ENCODE measurements around the gene FRMD4A. TPM values are rescaled to one million over a fixed set of nuclear protein-coding genes. Genes with fewer than 3 reads are reported as not detected.

Gene FRMD4A
- total RNA-seq, 2 experiments from 2014 or later = 0.82 to 0.94 TPM

DNA sequence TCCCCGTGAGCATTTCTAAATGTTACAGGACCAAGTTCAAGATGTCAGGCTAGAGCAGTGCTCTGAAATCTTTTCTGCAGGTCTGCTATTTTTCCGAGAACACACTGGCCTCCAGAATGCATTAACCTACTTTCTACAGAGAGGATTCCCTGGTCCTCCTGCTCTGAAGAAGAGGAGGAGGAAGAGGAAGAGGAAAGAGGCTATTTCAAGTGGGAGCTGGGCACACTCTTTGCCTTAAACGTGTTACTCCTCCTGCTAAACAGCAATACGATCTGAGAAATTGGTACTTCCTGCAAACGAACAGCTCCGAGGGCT lies 157.4 kb downstream of the FRMD4A start:
- H3K27ac Mint-ChIP-seq = no peak overlapping the region
- peaks cover 64% of the 10 kb centered on the region for H3K27me3 Mint-ChIP-seq (ENCODE audit: low read depth)
- H3K36me3 Mint-ChIP-seq (ENCODE audit: low read depth) = no peaks in the 10 kb centered on the region
- ATAC-seq = peak; percentile 49
- H3K9me3 Mint-ChIP-seq (ENCODE audit: insufficient read depth) = no peaks in the 10 kb centered on the region
- H3K4me1 Mint-ChIP-seq (ENCODE audit: low read depth) = peaks cover 14% of the 10 kb centered on the region
- CTCF ChIA-PET = interaction anchor here (1.2 to 2.5 kb wide), 2 partner anchors 22 to 24 kb away, joined by 3 to 7 read pairs; no protein-coding TSS in a partner anchor
- DNase-seq = no peak
- POLR2A ChIA-PET = interaction anchor here (2.4 kb wide), 1 partner anchor 12 kb away, joined by 8 read pairs; no protein-coding TSS in a partner anchor
- peak overlapping the region; percentile 45 for H3K4me3 Mint-ChIP-seq

DNA sequence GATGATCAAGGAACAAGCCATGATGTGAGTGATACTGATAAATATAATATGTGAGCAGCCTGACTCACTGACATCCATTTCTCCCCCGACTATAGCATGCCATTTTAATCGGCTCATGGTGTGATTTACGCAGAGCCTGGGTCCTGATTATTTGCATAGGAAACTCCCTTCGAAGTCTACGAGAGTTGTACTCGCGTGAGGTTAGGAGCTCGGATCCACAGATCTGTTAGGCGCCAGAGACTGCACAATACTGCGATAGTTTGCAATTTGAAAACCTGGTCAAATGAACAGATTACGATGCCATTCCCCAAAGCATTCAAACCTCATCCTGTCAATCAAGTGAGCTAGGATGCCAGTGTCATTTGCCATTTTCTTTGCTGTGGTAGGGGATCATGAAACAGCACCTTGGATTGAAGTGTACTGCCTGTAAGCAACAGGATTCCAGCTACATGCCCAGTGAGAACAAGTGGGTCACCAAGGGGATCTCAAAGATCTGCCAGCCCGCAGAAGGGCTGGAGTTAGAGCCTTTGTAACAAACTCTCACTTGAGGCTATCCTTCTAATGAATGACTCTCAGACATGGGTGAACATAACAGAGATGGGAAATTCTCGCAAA lies 158.3 kb downstream of the FRMD4A start:
- H3K27ac Mint-ChIP-seq = no peak overlapping the region
- H3K9me3 Mint-ChIP-seq (ENCODE audit: insufficient read depth) = no peaks in the 10 kb centered on the region
- ATAC-seq (no peak), DNase-seq (no peak)
- POLR2A ChIA-PET = interaction anchor here (2.4 kb wide), 1 partner anchor 13 kb away, joined by 8 read pairs; no protein-coding TSS in a partner anchor
- H3K4me1 Mint-ChIP-seq (ENCODE audit: low read depth) = peaks cover 14% of the 10 kb centered on the region
- H3K4me3 Mint-ChIP-seq = no peak overlapping the region
- H3K36me3 Mint-ChIP-seq (ENCODE audit: low read depth) = no peaks in the 10 kb centered on the region
- H3K27me3 Mint-ChIP-seq (ENCODE audit: low read depth) = peaks cover 66% of the 10 kb centered on the region
- CTCF ChIA-PET = interaction anchor here (1.2 to 2.5 kb wide), 2 partner anchors 23 to 24 kb away, joined by 3 to 7 read pairs; no protein-coding TSS in a partner anchor

DNA sequence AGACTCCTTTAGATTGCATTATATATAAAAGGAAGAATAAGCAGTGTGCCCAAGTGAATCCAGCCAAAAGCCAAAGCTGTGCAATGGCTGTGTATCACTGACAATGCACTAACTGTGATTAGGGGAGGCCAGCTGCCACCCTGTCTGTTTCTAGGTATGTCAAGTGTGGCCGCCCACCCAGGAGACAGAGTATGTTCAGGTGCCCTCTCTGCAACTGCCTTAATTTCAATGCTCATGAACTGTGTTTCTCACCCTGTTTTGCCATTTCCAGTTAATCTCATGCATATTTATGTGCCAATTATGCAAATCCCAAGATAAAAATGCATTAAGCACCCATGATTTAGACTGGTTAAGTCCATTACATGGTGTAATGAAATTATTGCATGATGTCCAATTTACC lies 159.4 kb downstream of the FRMD4A start:
- no peak overlapping the region for H3K27ac Mint-ChIP-seq
- H3K4me1 Mint-ChIP-seq (ENCODE audit: low read depth) = peaks cover 14% of the 10 kb centered on the region
- ATAC-seq (no peak), DNase-seq (no peak)
- peaks cover 60% of the 10 kb centered on the region for H3K27me3 Mint-ChIP-seq (ENCODE audit: low read depth)
- no peak overlapping the region for H3K4me3 Mint-ChIP-seq
- ChIA-PET CTCF (no interaction called here), POLR2A (no interaction called here)
- H3K9me3 Mint-ChIP-seq (ENCODE audit: insufficient read depth) = no peaks in the 10 kb centered on the region
- no peaks in the 10 kb centered on the region for H3K36me3 Mint-ChIP-seq (ENCODE audit: low read depth)

GRCh38 chr10:14163377-14164086 lies 167.2 kb downstream of the FRMD4A start:
- Mint-ChIP-seq H3K4me1 (ENCODE audit: low read depth) (no peaks in the 10 kb centered on the region), H3K27me3 (ENCODE audit: low read depth) (peaks cover 25% of the 10 kb centered on the region), H3K27ac (no peak overlapping the region), H3K4me3 (no peak overlapping the region), H3K9me3 (ENCODE audit: insufficient read depth) (no peaks in the 10 kb centered on the region), H3K36me3 (ENCODE audit: low read depth) (no peaks in the 10 kb centered on the region)
- POLR2A ChIA-PET = no interaction called here
- DNase-seq (no peak), ATAC-seq (no peak)
- CTCF ChIA-PET = no interaction called here

- ChIA-PET CTCF (no interaction called here), POLR2A (no interaction called here)
- Mint-ChIP-seq H3K9me3 (ENCODE audit: insufficient read depth) (no peaks in the 10 kb centered on the region), H3K4me3 (no peak overlapping the region), H3K36me3 (ENCODE audit: low read depth) (no peaks in the 10 kb centered on the region), H3K27ac (no peak overlapping the region), H3K27me3 (ENCODE audit: low read depth) (peaks cover 26% of the 10 kb centered on the region), H3K4me1 (ENCODE audit: low read depth) (no peaks in the 10 kb centered on the region)
- ATAC-seq (no peak), DNase-seq (no peak)
These were observed 167.9 kb downstream of the FRMD4A start for GRCh38 chr10:14162629-14163344.

- CTCF ChIA-PET = no interaction called here
- Mint-ChIP-seq H3K36me3 (ENCODE audit: low read depth) (no peaks in the 10 kb centered on the region), H3K9me3 (ENCODE audit: insufficient read depth) (no peaks in the 10 kb centered on the region), H3K4me3 (no peak overlapping the region), H3K27ac (no peak overlapping the region), H3K27me3 (ENCODE audit: low read depth) (peaks cover 23% of the 10 kb centered on the region), H3K4me1 (ENCODE audit: low read depth) (no peaks in the 10 kb centered on the region)
- ATAC-seq = no peak
- no peak for DNase-seq
- POLR2A ChIA-PET = no interaction called here
These were observed 168.7 kb downstream of the FRMD4A start for GRCh38 chr10:14162061-14162460.

GRCh38 chr10:14160299-14160698 lies 170.4 kb downstream of the FRMD4A start:
- no peaks in the 10 kb centered on the region for H3K9me3 Mint-ChIP-seq (ENCODE audit: insufficient read depth)
- no peaks in the 10 kb centered on the region for H3K4me1 Mint-ChIP-seq (ENCODE audit: low read depth)
- ChIA-PET POLR2A (interaction anchor here (0.7 kb wide), 1 partner anchor 9 kb away, joined by 6 read pairs; no protein-coding TSS in a partner anchor), CTCF (no interaction called here)
- ATAC-seq (no peak), DNase-seq (no peak)
- H3K27me3 Mint-ChIP-seq (ENCODE audit: low read depth) = peaks cover 23% of the 10 kb centered on the region
- H3K4me3 Mint-ChIP-seq = no peak overlapping the region
- H3K36me3 Mint-ChIP-seq (ENCODE audit: low read depth) = no peaks in the 10 kb centered on the region
- H3K27ac Mint-ChIP-seq = no peak overlapping the region

DNA sequence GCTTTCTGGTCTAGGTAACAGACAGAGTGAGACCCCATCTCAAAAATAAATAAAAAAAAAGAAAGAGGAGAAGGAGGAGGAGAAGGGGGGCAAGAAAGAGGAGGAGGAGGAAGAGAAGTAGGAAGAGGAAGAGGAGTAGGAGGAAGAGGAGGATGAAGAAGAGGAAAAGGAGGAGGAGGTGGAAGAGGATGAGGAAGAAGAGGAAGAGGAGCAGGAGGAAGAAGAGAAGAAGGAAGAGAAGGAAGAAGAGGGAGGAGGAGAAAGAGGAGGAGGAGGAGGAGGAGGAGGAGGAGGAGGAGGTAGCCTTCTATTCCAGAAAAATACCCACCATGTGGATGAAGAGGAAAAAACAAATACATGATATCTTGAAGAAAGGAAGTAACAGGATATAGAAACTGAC lies 172.1 kb downstream of the FRMD4A start:
- DNase-seq (no peak), ATAC-seq (no peak)
- Mint-ChIP-seq H3K4me1 (ENCODE audit: low read depth) (no peaks in the 10 kb centered on the region), H3K27me3 (ENCODE audit: low read depth) (peaks cover 17% of the 10 kb centered on the region), H3K4me3 (no peak overlapping the region), H3K9me3 (ENCODE audit: insufficient read depth) (no peaks in the 10 kb centered on the region), H3K27ac (no peak overlapping the region), H3K36me3 (ENCODE audit: low read depth) (no peaks in the 10 kb centered on the region)
- ChIA-PET POLR2A (no interaction called here), CTCF (no interaction called here)

- Mint-ChIP-seq H3K4me3 (no peak overlapping the region), H3K36me3 (ENCODE audit: low read depth) (no peaks in the 10 kb centered on the region), H3K27me3 (ENCODE audit: low read depth) (peaks cover 14% of the 10 kb centered on the region), H3K27ac (no peak overlapping the region), H3K9me3 (ENCODE audit: insufficient read depth) (no peaks in the 10 kb centered on the region), H3K4me1 (ENCODE audit: low read depth) (no peaks in the 10 kb centered on the region)
- CTCF ChIA-PET = no interaction called here
- ATAC-seq (no peak), DNase-seq (no peak)
- POLR2A ChIA-PET = no interaction called here
These were observed 174.6 kb downstream of the FRMD4A start for GRCh38 chr10:14156104-14156503.

DNA sequence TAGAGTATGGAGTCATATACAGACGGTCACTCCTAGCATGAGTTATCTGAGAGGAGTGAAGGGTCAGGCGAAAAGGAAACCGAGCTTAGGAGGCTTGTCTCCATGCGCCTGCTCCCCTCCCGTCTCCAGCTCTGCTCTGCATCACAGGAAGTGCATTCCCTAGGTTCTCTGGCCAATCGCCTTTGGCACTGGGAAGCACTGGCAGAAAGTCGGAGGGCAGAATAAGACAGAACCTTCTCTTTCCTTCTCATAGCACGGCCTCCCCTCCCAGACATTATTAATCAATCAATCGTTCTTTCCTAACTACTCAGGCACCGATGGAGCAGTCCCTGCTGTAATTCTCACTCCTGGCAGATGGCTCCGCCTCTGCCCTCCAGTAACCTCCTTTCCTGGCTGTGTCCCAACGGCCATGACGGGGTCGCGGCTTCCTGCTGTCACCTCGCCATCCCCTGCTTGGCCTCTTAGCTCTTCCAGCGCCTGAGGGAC lies 177.1 kb downstream of the FRMD4A start:
- no peak for ATAC-seq
- peaks cover 8% of the 10 kb centered on the region for H3K27me3 Mint-ChIP-seq (ENCODE audit: low read depth)
- no peak for DNase-seq
- no peaks in the 10 kb centered on the region for H3K36me3 Mint-ChIP-seq (ENCODE audit: low read depth)
- CTCF ChIA-PET = no interaction called here
- no peak overlapping the region for H3K27ac Mint-ChIP-seq
- H3K4me1 Mint-ChIP-seq (ENCODE audit: low read depth) = no peaks in the 10 kb centered on the region
- no peak overlapping the region for H3K4me3 Mint-ChIP-seq
- POLR2A ChIA-PET = no interaction called here
- no peaks in the 10 kb centered on the region for H3K9me3 Mint-ChIP-seq (ENCODE audit: insufficient read depth)

- no peak overlapping the region for H3K4me3 Mint-ChIP-seq
- H3K27me3 Mint-ChIP-seq (ENCODE audit: low read depth) = peaks cover 5% of the 10 kb centered on the region
- no peaks in the 10 kb centered on the region for H3K4me1 Mint-ChIP-seq (ENCODE audit: low read depth)
- ATAC-seq (no peak), DNase-seq (no peak)
- no peaks in the 10 kb centered on the region for H3K36me3 Mint-ChIP-seq (ENCODE audit: low read depth)
- H3K9me3 Mint-ChIP-seq (ENCODE audit: insufficient read depth) = no peaks in the 10 kb centered on the region
- POLR2A ChIA-PET = no interaction called here
- CTCF ChIA-PET = no interaction called here
- H3K27ac Mint-ChIP-seq = no peak overlapping the region
These were observed 179.2 kb downstream of the FRMD4A start for GRCh38 chr10:14151571-14151970.

- H3K27me3 Mint-ChIP-seq (ENCODE audit: low read depth) = peaks cover 5% of the 10 kb centered on the region
- no peak for ATAC-seq
- H3K4me3 Mint-ChIP-seq = no peak overlapping the region
- DNase-seq = no peak
- no peaks in the 10 kb centered on the region for H3K4me1 Mint-ChIP-seq (ENCODE audit: low read depth)
- no peak overlapping the region for H3K27ac Mint-ChIP-seq
- ChIA-PET POLR2A (no interaction called here), CTCF (no interaction called here)
- H3K9me3 Mint-ChIP-seq (ENCODE audit: insufficient read depth) = no peaks in the 10 kb centered on the region
- no peaks in the 10 kb centered on the region for H3K36me3 Mint-ChIP-seq (ENCODE audit: low read depth)
These were observed 180.2 kb downstream of the FRMD4A start for GRCh38 chr10:14150526-14150925.

Data from activated CD8-positive, alpha-beta T cell treated with anti-CD3 and anti-CD28 coated beads, Interleukin-2, amount 10 ng/mL, durations not matched to agents 7 days and 5 days (primary cell).